Kidney (tissue), 14 donors: ENCODE results near the gene WBP2. TPM values are rescaled to one million over a fixed set of nuclear protein-coding genes. Genes with fewer than 3 reads are reported as not detected.
A peak's percentile ranks its signal among the peaks of the same experiment; 100 is the strongest.

Experiments used
- DNase-seq, 5 donors: peaks; one replicate each; pipeline ENCODE4 v3.0.0-alpha.2; 2013 to 2020
- FAIRE-seq: peaks from 2 replicates; lab custom pipeline; 2012; peaks lifted over from hg19 to GRCh38; lab: Jason Lieb, UNC
- H3K27ac ChIP-seq, 2 donors: one replicate each; pipeline ENCODE4 v1.7.0; 2013; ENCODE audit warnings: low read depth in 2 of 2, low read length in 2 of 2, inconsistent platforms in 1 of 2
- H3K27me3 ChIP-seq: one replicate; pipeline ENCODE4 v1.7.1; 2013; ENCODE audit warnings: low read length, inconsistent platforms; ENCODE audit not compliant: control insufficient read depth, insufficient read depth
- H3K36me3 ChIP-seq, 3 donors: one replicate each; pipeline versions ENCODE4 v1.7.0 to v1.7.1; 2013; ENCODE audit warnings: low read length in 3 of 3, control low read depth in 1 of 3, inconsistent platforms in 1 of 3; ENCODE audit not compliant: insufficient read depth in 3 of 3, control insufficient read depth in 2 of 3
- H3K4me1 ChIP-seq, 3 donors: one replicate each; pipeline versions ENCODE4 v1.7.0 to v1.7.1; 2013; ENCODE audit warnings: low read length in 3 of 3, inconsistent platforms in 1 of 3, low read depth in 1 of 3; ENCODE audit not compliant: control insufficient read depth in 2 of 3, insufficient read depth in 2 of 3
- H3K4me3 ChIP-seq, 3 donors: one replicate each; pipeline versions ENCODE4 v1.7.0 to v1.8.1; 2013; ENCODE audit warnings: low read length in 3 of 3, control low read depth in 1 of 3, inconsistent platforms in 1 of 3
- H3K9ac ChIP-seq, 3 donors: one replicate each; pipeline versions ENCODE4 v1.7.0 to v1.7.1; 2013; ENCODE audit warnings: low read length in 3 of 3, control low read depth in 1 of 3, inconsistent platforms in 1 of 3
- H3K9me3 ChIP-seq, 3 donors: one replicate each; pipeline versions ENCODE4 v1.7.0 to v1.7.1; 2013; ENCODE audit warnings: low read length in 3 of 3, control low read depth in 1 of 3, inconsistent platforms in 1 of 3; ENCODE audit not compliant: control insufficient read depth in 2 of 3, insufficient read depth in 1 of 3
- CTCF ChIP-seq: IDR thresholded peaks from 3 replicates; pipeline ENCODE4 v1.5.1; 2012; ENCODE audit warnings: mild to moderate bottlenecking, moderate library complexity, borderline replicate concordance; ENCODE audit not compliant: insufficient read depth; ENCODE audit errors: extremely low read depth
- intact Hi-C: fragments of 100-400 bp; cut with DNase I; formaldehyde crosslinking; loops from one replicate; pipeline ENCODE4 v1.11.1; 2022
- polyA plus RNA-seq: library from polyadenylated mRNA; stranded (reverse); fragments of 350-450 nt; fragmentation: Illumina TruSeq; extraction: RNeasy Lipid Tissue Mini Kit (QIAGEN cat#74804); gene quantifications from one replicate; pipeline ENCODE4 v1.2.3, GENCODE V29; 2014; ENCODE audit warnings: low read depth, low replicate concordance; ENCODE audit not compliant: insufficient read depth
- total RNA-seq: library from RNA; stranded (reverse); fragmentation: NEBNext Ultra II Directional; extraction: Animal tissue kit (Norgen Biotek cat#: 25700); gene quantifications from one replicate; pipeline ENCODE4 v1.2.1, GENCODE V29; 2021
- donor health status: control.
- donor health status: control.
- donor health status: control.
- donor health status: control.
- donor health status: control.
- donor health status: DM: yes; HTN: yes; CAD: no.
- donor health status: Normal renal cell carcinoma (clear cell type).

Gene WBP2
- total and polyA plus RNA-seq, 2 donors from 2014 or later, result 135 to 151 TPM

- Histone ChIP-seq H3K9ac (peak within 1 kb of the TSS in 2 of 3 donors; percentile 43 to 65), H3K36me3 (peaks cover 0 to 22% (median 12%) of the 10 kb centered on the region in 3 donors), H3K4me1 (peaks cover 0 to 18% (median 9%) of the 10 kb centered on the region in 3 donors), H3K27ac (peak within 1 kb of the TSS; percentile 78 to 91), H3K9me3 (no peaks in the 10 kb centered on the region), H3K4me3 (peak within 1 kb of the TSS; percentile 16 to 62 (median 60)), H3K27me3 (no peaks in the 10 kb centered on the region)
- DNase-seq (peak; percentile 74 to 96 (median 89)), FAIRE-seq (no peak)
- intact Hi-C loops, result no loop called here
- peak; percentile 43 for TF ChIP-seq CTCF
Measured at GRCh38 chr17:75896415-75897159, 41.5 kb upstream of the WBP2 start, which contains the start of gene TRIM65. Gene TRIM65, minus strand, starts transcription at chr17:75896951. Its CDS starts 14 bp downstream, at chr17:75896937.

- peak overlapping the region; percentile 16 to 62 (median 60) for H3K4me3 ChIP-seq
- H3K27ac ChIP-seq, result no peak overlapping the region
- H3K4me1 ChIP-seq, result peaks cover 0 to 20% (median 9%) of the 10 kb centered on the region in 3 donors
- FAIRE-seq (no peak), DNase-seq (peak in 2 of 5 donors; percentile 16 to 76)
- no peaks in the 10 kb centered on the region for H3K27me3 ChIP-seq
- TF ChIP-seq CTCF, result no peak
- peaks cover 0 to 20% (median 6%) of the 10 kb centered on the region in 3 donors for H3K36me3 ChIP-seq
- peak overlapping the region in 2 of 3 donors; percentile 28 to 65 for H3K9ac ChIP-seq
- no peaks in the 10 kb centered on the region for H3K9me3 ChIP-seq
- intact Hi-C loops, result no loop called here
Measured at GRCh38 chr17:75895370-75896155, 40.4 kb upstream of the WBP2 start.

GRCh38 chr17:75894049-75894733, 39.1 kb upstream of the WBP2 start:
- intact Hi-C loops, result no loop called here
- no peak for FAIRE-seq
- Histone ChIP-seq H3K4me1 (peaks cover 0 to 20% (median 9%) of the 10 kb centered on the region in 3 donors), H3K9me3 (no peaks in the 10 kb centered on the region), H3K36me3 (peaks cover 0 to 9% (median 6%) of the 10 kb centered on the region in 3 donors), H3K27me3 (no peaks in the 10 kb centered on the region), H3K9ac (no peak overlapping the region), H3K4me3 (no peak overlapping the region), H3K27ac (no peak overlapping the region)
- no peak for TF ChIP-seq CTCF
- DNase-seq, result peak in 1 of 5 donors; percentile 76
